ENCODE results near the gene MKKS. TPM values are rescaled to one million over a fixed set of nuclear protein-coding genes. Genes with fewer than 3 reads are reported as not detected.

Gene MKKS
- polyA plus RNA-seq, 1 donor (not counting 4 experiments of a cell fraction or from before 2014, with no cell fraction given) = 24.8 TPM

GRCh38 chr20:10454151-10454750 is 20.2 kb upstream of the MKKS start:
- Histone ChIP-seq H3K4me1 (ENCODE audit: control insufficient read depth, extremely low read depth, insufficient read depth, low read length) (peaks cover 2% of the 10 kb centered on the region), H3K4me3 (ENCODE audit: control insufficient read depth in 2 of 3, extremely low read depth in 1 of 3, insufficient read depth in 2 of 3, low read depth in 1 of 3, low read length in 3 of 3) (no peak overlapping the region), H3K4me2 (ENCODE audit: control insufficient read depth, extremely low read depth, insufficient read depth, low read depth, low read length) (no peak overlapping the region), H3K27me3 (ENCODE audit: control insufficient read depth, extremely low read depth, insufficient read depth, low read length) (no peaks in the 10 kb centered on the region), H2AFZ (ENCODE audit: control insufficient read depth, low read length) (no peak overlapping the region), H3K79me2 (ENCODE audit: control insufficient read depth, insufficient read depth, low read length) (peaks cover 19% of the 10 kb centered on the region), H4K20me1 (ENCODE audit: control insufficient read depth, extremely low read depth, insufficient read depth, low read length) (no peaks in the 10 kb centered on the region), H3K9me3 (ENCODE audit: control insufficient read depth, low read depth, low read length) (peaks cover 3% of the 10 kb centered on the region), H3K9me1 (ENCODE audit: control insufficient read depth, extremely low read depth, insufficient read depth, low read length) (no peaks in the 10 kb centered on the region), H3K27ac (ENCODE audit: control insufficient read depth, insufficient read depth, low read length) (no peak overlapping the region), H3K36me3 (ENCODE audit: control insufficient read depth in 2 of 2, extremely low read depth in 1 of 2, insufficient read depth in 2 of 2, low read length in 2 of 2) (no peaks in the 10 kb centered on the region), H3K9ac (ENCODE audit: control insufficient read depth, extremely low read depth, insufficient read depth, low read length) (no peak overlapping the region)
- TF ChIP-seq EZH2 (IDR thresholded peaks at IDR 0.05; ENCODE audit: low read length) = no peak
- TF ChIP-seq, protein P1, sequence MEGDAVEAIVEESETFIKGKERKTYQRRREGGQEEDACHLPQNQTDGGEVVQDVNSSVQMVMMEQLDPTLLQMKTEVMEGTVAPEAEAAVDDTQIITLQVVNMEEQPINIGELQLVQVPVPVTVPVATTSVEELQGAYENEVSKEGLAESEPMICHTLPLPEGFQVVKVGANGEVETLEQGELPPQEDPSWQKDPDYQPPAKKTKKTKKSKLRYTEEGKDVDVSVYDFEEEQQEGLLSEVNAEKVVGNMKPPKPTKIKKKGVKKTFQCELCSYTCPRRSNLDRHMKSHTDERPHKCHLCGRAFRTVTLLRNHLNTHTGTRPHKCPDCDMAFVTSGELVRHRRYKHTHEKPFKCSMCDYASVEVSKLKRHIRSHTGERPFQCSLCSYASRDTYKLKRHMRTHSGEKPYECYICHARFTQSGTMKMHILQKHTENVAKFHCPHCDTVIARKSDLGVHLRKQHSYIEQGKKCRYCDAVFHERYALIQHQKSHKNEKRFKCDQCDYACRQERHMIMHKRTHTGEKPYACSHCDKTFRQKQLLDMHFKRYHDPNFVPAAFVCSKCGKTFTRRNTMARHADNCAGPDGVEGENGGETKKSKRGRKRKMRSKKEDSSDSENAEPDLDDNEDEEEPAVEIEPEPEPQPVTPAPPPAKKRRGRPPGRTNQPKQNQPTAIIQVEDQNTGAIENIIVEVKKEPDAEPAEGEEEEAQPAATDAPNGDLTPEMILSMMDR (optimal IDR thresholded peaks at IDR 0.05 in 1 of 3, IDR thresholded peaks at IDR 0.05 in 1 of 3, conservative IDR thresholded peaks at IDR 0.05 in 1 of 3; ENCODE audit: extremely low read depth in 1 of 3, insufficient read depth in 2 of 3, low read length in 3 of 3) = no peak
- DNase-seq (ENCODE audit: low read depth, low spot score) (no peak), FAIRE-seq (no peak)
- dilution Hi-C loops (cut with MboI; ENCODE audit: extremely low pct_ligation_motif_present, low sequenced_read_pairs) = no loop called here

GRCh38 chr20:10453241-10453640 is 19.2 kb upstream of the MKKS start:
- no peak overlapping the region for H3K27ac ChIP-seq (ENCODE audit: control insufficient read depth, insufficient read depth, low read length)
- no peak overlapping the region for H3K4me2 ChIP-seq (ENCODE audit: control insufficient read depth, extremely low read depth, insufficient read depth, low read depth, low read length)
- no peak overlapping the region for H2AFZ ChIP-seq (ENCODE audit: control insufficient read depth, low read length)
- no peaks in the 10 kb centered on the region for H3K9me1 ChIP-seq (ENCODE audit: control insufficient read depth, extremely low read depth, insufficient read depth, low read length)
- no peaks in the 10 kb centered on the region for H3K36me3 ChIP-seq (ENCODE audit: control insufficient read depth in 2 of 2, extremely low read depth in 1 of 2, insufficient read depth in 2 of 2, low read length in 2 of 2)
- peaks cover 3% of the 10 kb centered on the region for H3K4me1 ChIP-seq (ENCODE audit: control insufficient read depth, extremely low read depth, insufficient read depth, low read length)
- dilution Hi-C loops (cut with MboI; ENCODE audit: extremely low pct_ligation_motif_present, low sequenced_read_pairs) = no loop called here
- H3K4me3 ChIP-seq (ENCODE audit: control insufficient read depth in 2 of 3, extremely low read depth in 1 of 3, insufficient read depth in 2 of 3, low read depth in 1 of 3, low read length in 3 of 3) = no peak overlapping the region
- TF ChIP-seq, protein P1 (optimal IDR thresholded peaks at IDR 0.05 in 1 of 3, IDR thresholded peaks at IDR 0.05 in 1 of 3, conservative IDR thresholded peaks at IDR 0.05 in 1 of 3; ENCODE audit: extremely low read depth in 1 of 3, insufficient read depth in 2 of 3, low read length in 3 of 3) = no peak
- TF ChIP-seq EZH2 (IDR thresholded peaks at IDR 0.05; ENCODE audit: low read length) = no peak
- no peak for FAIRE-seq
- H3K79me2 ChIP-seq (ENCODE audit: control insufficient read depth, insufficient read depth, low read length) = peaks cover 21% of the 10 kb centered on the region
- DNase-seq (ENCODE audit: low read depth, low spot score) = no peak
- H4K20me1 ChIP-seq (ENCODE audit: control insufficient read depth, extremely low read depth, insufficient read depth, low read length) = no peaks in the 10 kb centered on the region
- H3K27me3 ChIP-seq (ENCODE audit: control insufficient read depth, extremely low read depth, insufficient read depth, low read length) = no peaks in the 10 kb centered on the region
- H3K9me3 ChIP-seq (ENCODE audit: control insufficient read depth, low read depth, low read length) = peaks cover 3% of the 10 kb centered on the region
- no peak overlapping the region for H3K9ac ChIP-seq (ENCODE audit: control insufficient read depth, extremely low read depth, insufficient read depth, low read length)
